Activated gamma-delta T cell (primary cell): ENCODE data around the gene AP3S2.

Source experiments
- DNase-seq: peaks from one replicate; lab custom pipeline; 2025; lab: John Stamatoyannopoulos, UW

Gene AP3S2

GRCh38 chr15:89814112-89814742 is 79.6 kb downstream of the AP3S2 start:
- DNase-seq = no peak

- no peak for DNase-seq
These were observed 80.2 kb downstream of the AP3S2 start for GRCh38 chr15:89813381-89814111.

- DNase-seq = no peak
These were observed 80.9 kb downstream of the AP3S2 start for GRCh38 chr15:89812847-89813320.

- DNase-seq = no peak
These were observed 81.6 kb downstream of the AP3S2 start for GRCh38 chr15:89812011-89812846.

GRCh38 chr15:89810837-89811236 is 83.0 kb downstream of the AP3S2 start:
- DNase-seq = no peak

- DNase-seq = no peak
These were observed 84.0 kb downstream of the AP3S2 start for GRCh38 chr15:89809787-89810148.

GRCh38 chr15:89809093-89809786 is 84.6 kb downstream of the AP3S2 start:
- no peak for DNase-seq

- no peak for DNase-seq
These were observed 85.5 kb downstream of the AP3S2 start for GRCh38 chr15:89808160-89808870.

GRCh38 chr15:89807689-89808088 is 86.1 kb downstream of the AP3S2 start:
- no peak for DNase-seq

GRCh38 chr15:89806559-89807550 is 86.9 kb downstream of the AP3S2 start:
- DNase-seq = no peak

GRCh38 chr15:89806210-89806558 is 87.6 kb downstream of the AP3S2 start:
- DNase-seq = no peak

- DNase-seq = no peak
These were observed 88.3 kb downstream of the AP3S2 start for GRCh38 chr15:89805241-89806209.

GRCh38 chr15:89803941-89804800 is 89.6 kb downstream of the AP3S2 start:
- no peak for DNase-seq

- no peak for DNase-seq
These were observed 90.6 kb downstream of the AP3S2 start for GRCh38 chr15:89802986-89803824.

GRCh38 chr15:89802231-89802928 is 91.4 kb downstream of the AP3S2 start:
- no peak for DNase-seq

GRCh38 chr15:89801471-89802195 is 92.2 kb downstream of the AP3S2 start:
- DNase-seq = no peak
